Measurements from ENCODE around the gene SLC22A5. TPM values are rescaled to one million over a fixed set of nuclear protein-coding genes. Genes with fewer than 3 reads are reported as not detected.

The SLC22A5 gene
- total RNA-seq, 1 experiment from 2014 or later: 20.2 TPM

GRCh38 chr5:132433141-132433540 is 63.6 kb downstream of the SLC22A5 start:
- H3K36me3 Mint-ChIP-seq (ENCODE audit: insufficient read depth, unreplicated experiment): no peaks in the 10 kb centered on the region
- no peak overlapping the region for H3K27ac Mint-ChIP-seq (ENCODE audit: unreplicated experiment)
- H3K4me3 Mint-ChIP-seq (ENCODE audit: unreplicated experiment): no peak overlapping the region
- H3K27me3 Mint-ChIP-seq (ENCODE audit: insufficient read depth, unreplicated experiment): no peaks in the 10 kb centered on the region
- POLR2A ChIA-PET: no interaction called here
- CTCF ChIA-PET: no interaction called here
- no peaks in the 10 kb centered on the region for H3K9me3 Mint-ChIP-seq (ENCODE audit: unreplicated experiment)
- DNase-seq: no peak
- no peak for TF ChIP-seq CTCF (IDR thresholded peaks at IDR 0.05; ENCODE audit: insufficient read depth in 1 of 2, low read depth in 1 of 2, low read length in 1 of 2, severe bottlenecking in 1 of 2, unreplicated experiment in 1 of 2)
- Histone ChIP-seq H3K9me3 (no peaks in the 10 kb centered on the region), H3K4me3 (ENCODE audit: low read depth, low read length) (no peak overlapping the region), H3K36me3 (ENCODE audit: control insufficient read depth, insufficient read depth, low read length) (no peaks in the 10 kb centered on the region), H3K27me3 (replicated peaks; ENCODE audit: control insufficient read depth, insufficient read depth, low read length) (no peaks in the 10 kb centered on the region), H3K4me1 (peaks cover 36% of the 10 kb centered on the region)
- BruUV-seq (replicated peaks): no TSS peak
- intact Hi-C loops (cut with micrococcal nuclease; ENCODE audit: unreplicated experiment): no loop called here
- H3K4me1 Mint-ChIP-seq (ENCODE audit: low read depth, unreplicated experiment): peaks cover 46% of the 10 kb centered on the region

- no peaks in the 10 kb centered on the region for H3K36me3 ChIP-seq (ENCODE audit: control insufficient read depth, insufficient read depth, low read length)
- intact Hi-C loops (cut with micrococcal nuclease; ENCODE audit: unreplicated experiment): no loop called here
- Mint-ChIP-seq H3K27ac (ENCODE audit: unreplicated experiment) (no peak overlapping the region), H3K4me1 (ENCODE audit: low read depth, unreplicated experiment) (peaks cover 30% of the 10 kb centered on the region), H3K4me3 (ENCODE audit: unreplicated experiment) (no peak overlapping the region), H3K9me3 (ENCODE audit: unreplicated experiment) (no peaks in the 10 kb centered on the region), H3K36me3 (ENCODE audit: insufficient read depth, unreplicated experiment) (no peaks in the 10 kb centered on the region), H3K27me3 (ENCODE audit: insufficient read depth, unreplicated experiment) (no peaks in the 10 kb centered on the region)
- CTCF ChIA-PET: no interaction called here
- BruUV-seq (replicated peaks): no TSS peak
- no peaks in the 10 kb centered on the region for H3K9me3 ChIP-seq
- TF ChIP-seq CTCF (IDR thresholded peaks at IDR 0.05; ENCODE audit: insufficient read depth in 1 of 2, low read depth in 1 of 2, low read length in 1 of 2, severe bottlenecking in 1 of 2, unreplicated experiment in 1 of 2): no peak
- peaks cover 22% of the 10 kb centered on the region for H3K4me1 ChIP-seq
- POLR2A ChIA-PET: no interaction called here
- H3K4me3 ChIP-seq (ENCODE audit: low read depth, low read length): no peak overlapping the region
- no peaks in the 10 kb centered on the region for H3K27me3 ChIP-seq (replicated peaks; ENCODE audit: control insufficient read depth, insufficient read depth, low read length)
- DNase-seq: no peak
Measured at GRCh38 chr5:132434416-132435286, 65.1 kb downstream of the SLC22A5 start.

- peaks cover 22% of the 10 kb centered on the region for H3K4me1 Mint-ChIP-seq (ENCODE audit: low read depth, unreplicated experiment)
- Histone ChIP-seq H3K4me3 (ENCODE audit: low read depth, low read length) (no peak overlapping the region), H3K9me3 (no peaks in the 10 kb centered on the region), H3K27me3 (replicated peaks; ENCODE audit: control insufficient read depth, insufficient read depth, low read length) (no peaks in the 10 kb centered on the region), H3K4me1 (peaks cover 14% of the 10 kb centered on the region), H3K36me3 (ENCODE audit: control insufficient read depth, insufficient read depth, low read length) (no peaks in the 10 kb centered on the region)
- ChIA-PET POLR2A (no interaction called here), CTCF (no interaction called here)
- intact Hi-C loops (cut with micrococcal nuclease; ENCODE audit: unreplicated experiment): no loop called here
- no peak overlapping the region for H3K27ac Mint-ChIP-seq (ENCODE audit: unreplicated experiment)
- H3K36me3 Mint-ChIP-seq (ENCODE audit: insufficient read depth, unreplicated experiment): no peaks in the 10 kb centered on the region
- DNase-seq: no peak
- TF ChIP-seq CTCF (IDR thresholded peaks at IDR 0.05; ENCODE audit: insufficient read depth in 1 of 2, low read depth in 1 of 2, low read length in 1 of 2, severe bottlenecking in 1 of 2, unreplicated experiment in 1 of 2): no peak
- H3K9me3 Mint-ChIP-seq (ENCODE audit: unreplicated experiment): no peaks in the 10 kb centered on the region
- BruUV-seq (replicated peaks): no TSS peak
- H3K27me3 Mint-ChIP-seq (ENCODE audit: insufficient read depth, unreplicated experiment): no peaks in the 10 kb centered on the region
- no peak overlapping the region for H3K4me3 Mint-ChIP-seq (ENCODE audit: unreplicated experiment)
Measured at GRCh38 chr5:132435447-132435846, 65.9 kb downstream of the SLC22A5 start.
